Jurkat, Clone E6-1 (cell line): ENCODE data around the gene FOXD4L5. TPM values are rescaled to one million over a fixed set of nuclear protein-coding genes. Genes with fewer than 3 reads are reported as not detected.
"Not testable (repeated sequence)": the region's sequence is repeated elsewhere in the genome, so short reads cannot be mapped to it uniquely, and the experiment has no call there.

ENCODE experiments used
- DNase-seq: peaks from one replicate; pipeline ENCODE4 v3.0.0-alpha.2; 2011; ENCODE audit warnings: low read depth, low spot score
- H3K4me3 ChIP-seq: 2 replicates; pipeline ENCODE4 v1.5.1; 2011; ENCODE audit warnings: mild to moderate bottlenecking, low read length, control low read depth, moderate library complexity
- polyA plus RNA-seq: library from polyadenylated mRNA; unstranded; fragments of >200 nt; gene quantifications from one replicate; pipeline ENCODE4 v1.2.1, GENCODE V29; 2012; ENCODE audit warnings: missing spikeins; ENCODE audit not compliant: insufficient read length, insufficient read depth

The FOXD4L5 gene
- polyA plus RNA-seq: not detected

DNA sequence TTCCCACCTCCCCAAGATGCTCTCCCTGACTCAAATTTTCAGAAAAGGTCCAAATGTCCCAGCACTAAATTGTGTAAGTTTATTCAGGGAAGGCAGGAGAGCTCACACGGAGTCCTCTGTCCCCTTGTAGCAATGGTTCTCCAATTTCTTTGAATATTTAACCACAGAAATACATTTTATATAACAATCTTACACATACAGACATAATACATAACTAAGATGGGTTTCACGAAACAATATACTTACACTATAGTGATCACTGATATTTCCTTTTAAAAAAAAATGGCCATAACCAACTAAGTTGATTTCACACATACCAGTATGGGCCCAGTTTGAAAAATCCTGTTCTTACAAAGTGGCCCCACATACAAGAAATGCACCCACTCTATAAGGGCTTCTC lies at the start of gene FOXD4L5:
TSS of gene FOXD4L5 (minus strand) at position 101 of the 400 bp plus-strand sequence. CDS start 832 bp downstream, outside the sequence.
- not testable (repeated sequence) for H3K4me3 ChIP-seq, DNase-seq

DNA sequence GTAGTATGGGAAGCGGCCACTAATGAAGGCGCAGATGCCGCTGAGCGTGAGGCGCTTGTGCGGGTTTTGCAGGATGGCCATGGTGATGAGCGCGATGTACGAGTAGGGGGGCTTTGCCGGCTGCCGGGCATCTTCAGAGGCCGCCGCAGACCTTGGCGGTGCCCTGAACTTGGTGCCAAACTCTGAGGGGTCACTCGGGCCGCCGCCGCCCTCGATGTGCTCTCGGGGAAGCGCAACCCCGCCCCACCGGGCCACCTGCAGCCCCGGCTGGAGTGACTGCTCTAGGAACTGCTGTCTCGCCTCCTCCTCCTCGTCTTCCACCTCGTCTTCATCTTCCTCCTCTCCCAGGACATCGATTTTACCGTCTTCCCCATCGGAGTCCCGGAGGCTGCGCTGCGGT lies 1.1 kb downstream of the FOXD4L5 start:
- not testable (repeated sequence) for H3K4me3 ChIP-seq, DNase-seq

DNA sequence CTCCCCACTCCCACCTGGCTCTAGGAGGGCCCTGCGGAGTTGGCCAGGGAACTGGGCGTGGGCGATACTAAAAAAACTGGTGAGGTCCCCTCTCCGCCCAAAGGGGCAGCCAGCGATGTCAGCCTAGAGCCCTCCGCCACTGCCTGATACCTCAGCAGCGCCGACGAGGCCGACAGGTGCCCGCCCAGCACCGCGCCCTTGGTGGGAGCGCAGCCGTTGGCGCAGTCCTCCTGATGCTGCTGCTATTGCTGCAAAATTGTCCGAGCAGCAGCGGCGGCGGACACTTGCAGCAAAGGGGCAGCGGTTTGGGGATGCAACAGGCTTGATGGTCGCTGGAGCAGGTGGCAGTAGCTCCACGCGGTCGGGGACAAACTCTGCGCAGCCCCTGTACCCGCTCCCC lies 2.0 kb downstream of the FOXD4L5 start:
- not testable (repeated sequence) for H3K4me3 ChIP-seq, DNase-seq
